Chondrocyte (in vitro differentiated cells): ENCODE measurements around the gene ERBB3. TPM values are rescaled to one million over a fixed set of nuclear protein-coding genes. Genes with fewer than 3 reads are reported as not detected.

ENCODE experiments used
- DNase-seq: peaks from one replicate; pipeline ENCODE4 v3.0.0; 2021; ENCODE audit warnings: mixed read lengths, low spot score
- H3K27ac Mint-ChIP-seq: one replicate; pipeline ENCODE4 v1.8.0; 2021; ENCODE audit warnings: mild to moderate bottlenecking, moderate library complexity, mixed read lengths; ENCODE audit not compliant: unreplicated experiment
- H3K27me3 Mint-ChIP-seq: 2 replicates; pipeline ENCODE4 v1.8.0; 2021; ENCODE audit warnings: low read depth, mixed read lengths
- H3K36me3 Mint-ChIP-seq: 2 replicates; pipeline ENCODE4 v1.8.0; 2021; ENCODE audit warnings: low read depth, mixed read lengths
- H3K4me1 Mint-ChIP-seq: 2 replicates; pipeline ENCODE4 v1.8.0; 2021; ENCODE audit warnings: low read depth, mild to moderate bottlenecking, mixed read lengths
- H3K4me3 Mint-ChIP-seq: one replicate; pipeline ENCODE4 v1.8.0; 2021; ENCODE audit warnings: mild to moderate bottlenecking, moderate library complexity, mixed read lengths; ENCODE audit not compliant: unreplicated experiment
- H3K9me3 Mint-ChIP-seq: 2 replicates; pipeline ENCODE4 v1.8.0; 2021; ENCODE audit warnings: low read depth, mixed read lengths
- total RNA-seq: library from RNA; stranded (reverse); gene quantifications from 3 replicates; pipeline ENCODE4 v1.2.1, GENCODE V29; 2021
- TF ChIP-seq, protein P1 (sequence below): fragments of 200-600 bp; sonication (generic); IDR thresholded peaks from 2 replicates; pipeline ENCODE4 v1.5.0; 2021; ENCODE audit warnings: antibody characterized with exemption, mild to moderate bottlenecking, moderate library complexity

ERBB3 gene
- total RNA-seq, 1 donor from 2014 or later = 0.52 TPM

GRCh38 chr12:56151672-56152131 lies 71.7 kb downstream of the ERBB3 start:
- no peaks in the 10 kb centered on the region for H3K9me3 Mint-ChIP-seq
- peak; percentile 84 for DNase-seq
- H3K27ac Mint-ChIP-seq = peak overlapping the region; percentile 95
- TF ChIP-seq, protein P1, sequence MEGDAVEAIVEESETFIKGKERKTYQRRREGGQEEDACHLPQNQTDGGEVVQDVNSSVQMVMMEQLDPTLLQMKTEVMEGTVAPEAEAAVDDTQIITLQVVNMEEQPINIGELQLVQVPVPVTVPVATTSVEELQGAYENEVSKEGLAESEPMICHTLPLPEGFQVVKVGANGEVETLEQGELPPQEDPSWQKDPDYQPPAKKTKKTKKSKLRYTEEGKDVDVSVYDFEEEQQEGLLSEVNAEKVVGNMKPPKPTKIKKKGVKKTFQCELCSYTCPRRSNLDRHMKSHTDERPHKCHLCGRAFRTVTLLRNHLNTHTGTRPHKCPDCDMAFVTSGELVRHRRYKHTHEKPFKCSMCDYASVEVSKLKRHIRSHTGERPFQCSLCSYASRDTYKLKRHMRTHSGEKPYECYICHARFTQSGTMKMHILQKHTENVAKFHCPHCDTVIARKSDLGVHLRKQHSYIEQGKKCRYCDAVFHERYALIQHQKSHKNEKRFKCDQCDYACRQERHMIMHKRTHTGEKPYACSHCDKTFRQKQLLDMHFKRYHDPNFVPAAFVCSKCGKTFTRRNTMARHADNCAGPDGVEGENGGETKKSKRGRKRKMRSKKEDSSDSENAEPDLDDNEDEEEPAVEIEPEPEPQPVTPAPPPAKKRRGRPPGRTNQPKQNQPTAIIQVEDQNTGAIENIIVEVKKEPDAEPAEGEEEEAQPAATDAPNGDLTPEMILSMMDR = peak; percentile 69
- H3K4me3 Mint-ChIP-seq = peak overlapping the region; percentile 87
- H3K36me3 Mint-ChIP-seq = peaks cover 3% of the 10 kb centered on the region
- peaks cover 40% of the 10 kb centered on the region for H3K4me1 Mint-ChIP-seq
- H3K27me3 Mint-ChIP-seq = no peaks in the 10 kb centered on the region

GRCh38 chr12:56152132-56152755 lies 72.3 kb downstream of the ERBB3 start, which contains the start of gene MYL6B:
MYL6B (plus strand) TSS chr12:56152587; CDS start chr12:56153919, 1,332 bp downstream.
- Mint-ChIP-seq H3K27ac (peak within 1 kb of the TSS; percentile 95), H3K4me1 (peaks cover 40% of the 10 kb centered on the region), H3K4me3 (peak within 1 kb of the TSS; percentile 87), H3K9me3 (no peaks in the 10 kb centered on the region), H3K36me3 (peaks cover 3% of the 10 kb centered on the region), H3K27me3 (no peaks in the 10 kb centered on the region)
- DNase-seq = peak; percentile 97
- TF ChIP-seq, protein P1 = no peak

Other genes with a start within 250 kb of the ERBB3 start
- gene MMP19, start 237.2 kb upstream of the ERBB3 start, total RNA-seq = 12.9 to 17.8 TPM (median 16.1 TPM) in 3 replicates
- 17.3 to 26.4 TPM (median 19.0 TPM) in 3 replicates for gene PYM1, start 152.3 kb upstream of the ERBB3 start, total RNA-seq
- 65.8 to 118 TPM (median 66.4 TPM) in 3 replicates for gene DGKA, start 149.0 kb upstream of the ERBB3 start, total RNA-seq
- gene PMEL, start 114.1 kb upstream of the ERBB3 start, total RNA-seq = 0.45 to 1.1 TPM (median 0.82 TPM) in 3 replicates
- gene CDK2, start 113.3 kb upstream of the ERBB3 start, total RNA-seq = 25.5 to 41.4 TPM (median 26.1 TPM) in 3 replicates
- gene RAB5B, start 106.1 kb upstream of the ERBB3 start, total RNA-seq = 105 TPM in 3 replicates
- 11.4 to 18.2 TPM (median 13.9 TPM) in 3 replicates for gene SUOX, start 82.9 kb upstream of the ERBB3 start, total RNA-seq
- 5.3 to 6.1 TPM (median 5.7 TPM) in 3 replicates for gene IKZF4, start 59.1 kb upstream of the ERBB3 start, total RNA-seq
- 15.8 to 27.8 TPM (median 19.5 TPM) in 3 replicates for gene RPS26, start 38.2 kb upstream of the ERBB3 start, total RNA-seq
- 59.8 to 87.1 TPM (median 65.1 TPM) in 3 replicates for gene PA2G4, start 24.4 kb downstream of the ERBB3 start, total RNA-seq
- 2,552 to 3,030 TPM (median 2,631 TPM) in 3 replicates for gene RPL41, start 36.5 kb downstream of the ERBB3 start, total RNA-seq
- gene ZC3H10, start 38.1 kb downstream of the ERBB3 start, total RNA-seq = 5.0 to 11.2 TPM (median 8.0 TPM) in 3 replicates
- 127 to 155 TPM (median 144 TPM) in 3 replicates for gene ESYT1, start 48.1 kb downstream of the ERBB3 start, total RNA-seq
- 70.5 to 79.7 TPM (median 75.2 TPM) in 3 replicates for gene MYL6B, start 72.4 kb downstream of the ERBB3 start, total RNA-seq
- 1,367 to 2,282 TPM (median 2,236 TPM) in 3 replicates for gene MYL6, start 78.2 kb downstream of the ERBB3 start, total RNA-seq
- 50.4 to 96.7 TPM (median 57.4 TPM) in 3 replicates for gene SMARCC2, start 109.3 kb downstream of the ERBB3 start, total RNA-seq
- 59.2 to 103 TPM (median 99.7 TPM) in 3 replicates for gene RNF41, start 141.8 kb downstream of the ERBB3 start, total RNA-seq
- gene NABP2, start 144.2 kb downstream of the ERBB3 start, total RNA-seq = 36.6 to 50.7 TPM (median 38.7 TPM) in 3 replicates
- gene SLC39A5, start 149.9 kb downstream of the ERBB3 start, total RNA-seq = 0.41 to 0.68 TPM (median 0.47 TPM) in 3 replicates
- gene ANKRD52, start 178.2 kb downstream of the ERBB3 start, total RNA-seq = 99.9 to 113 TPM (median 106 TPM) in 3 replicates
- gene COQ10A, start 186.8 kb downstream of the ERBB3 start, total RNA-seq = 9.0 to 15.6 TPM (median 9.8 TPM) in 3 replicates
- gene CS, start 220.2 kb downstream of the ERBB3 start, total RNA-seq = 160 to 174 TPM (median 171 TPM) in 3 replicates
- 144 to 188 TPM (median 149 TPM) in 3 replicates for gene CNPY2, start 235.8 kb downstream of the ERBB3 start, total RNA-seq